Stimulated activated CD8-positive, alpha-beta memory T cell treated with anti-CD3 and anti-CD28 coated beads, Interleukin-7, amount 100 ng/mL, for 48 hours (primary cell): Measurements from ENCODE around the gene SPATA18.

ENCODE experiments used
- DNase-seq, 2 donors: peaks; one replicate each; pipeline ENCODE4 v3.0.0-alpha.2; 2020; ENCODE audit warnings: low read depth in 1 of 2; ENCODE audit errors: extremely low read depth in 1 of 2

The SPATA18 gene, protein sequence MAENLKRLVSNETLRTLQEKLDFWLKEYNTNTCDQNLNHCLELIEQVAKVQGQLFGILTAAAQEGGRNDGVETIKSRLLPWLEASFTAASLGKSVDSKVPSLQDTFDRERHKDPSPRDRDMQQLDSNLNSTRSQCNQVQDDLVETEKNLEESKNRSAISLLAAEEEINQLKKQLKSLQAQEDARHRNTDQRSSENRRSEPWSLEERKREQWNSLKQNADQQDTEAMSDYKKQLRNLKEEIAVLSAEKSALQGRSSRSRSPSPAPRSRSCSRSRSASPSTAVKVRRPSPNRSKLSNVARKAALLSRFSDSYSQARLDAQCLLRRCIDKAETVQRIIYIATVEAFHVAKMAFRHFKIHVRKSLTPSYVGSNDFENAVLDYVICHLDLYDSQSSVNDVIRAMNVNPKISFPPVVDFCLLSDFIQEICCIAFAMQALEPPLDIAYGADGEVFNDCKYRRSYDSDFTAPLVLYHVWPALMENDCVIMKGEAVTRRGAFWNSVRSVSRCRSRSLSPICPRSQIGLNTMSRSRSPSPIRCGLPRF

GRCh38 chr4:52051213-52051614, at the start of gene SPATA18:
Gene SPATA18, plus strand, starts transcription at chr4:52051304. Its CDS starts 401 bp downstream, at chr4:52051705.
- no peak for DNase-seq

- DNase-seq: no peak
Observed at GRCh38 chr4:52001616-52002015, 49.5 kb upstream of the SPATA18 start.

DNA sequence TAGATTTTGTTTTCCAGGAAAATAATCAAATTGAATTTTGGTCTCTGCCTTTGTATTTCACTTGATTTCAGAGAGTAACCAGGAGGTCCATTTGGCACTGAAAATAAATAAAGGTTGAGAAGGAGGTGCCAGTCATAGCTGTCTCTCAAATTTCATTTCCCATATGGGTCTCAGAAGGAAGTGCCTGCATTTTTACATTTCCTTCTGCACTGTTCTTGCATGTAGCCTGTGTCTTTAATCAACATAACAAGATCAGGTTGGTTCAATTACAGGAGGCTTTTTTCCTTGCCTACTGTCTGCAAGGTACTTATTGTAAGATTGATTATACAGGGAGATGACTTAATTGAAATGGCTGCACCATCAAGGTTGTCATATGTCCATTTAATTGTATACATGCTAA, 46.7 kb upstream of the SPATA18 start:
- no peak for DNase-seq

- no peak for DNase-seq
Observed at GRCh38 chr4:52005604-52006273, 45.4 kb upstream of the SPATA18 start.

- no peak for DNase-seq
Observed at GRCh38 chr4:52006887-52007286, 44.2 kb upstream of the SPATA18 start.

GRCh38 chr4:52010986-52011385, 40.1 kb upstream of the SPATA18 start:
- DNase-seq: no peak

GRCh38 chr4:52012651-52013050, 38.5 kb upstream of the SPATA18 start:
- no peak for DNase-seq

GRCh38 chr4:52014903-52015302, 36.2 kb upstream of the SPATA18 start:
- DNase-seq: no peak

GRCh38 chr4:52015366-52015765, 35.7 kb upstream of the SPATA18 start:
- no peak for DNase-seq

GRCh38 chr4:52016981-52017380, 34.1 kb upstream of the SPATA18 start:
- DNase-seq: no peak

- no peak for DNase-seq
Observed at GRCh38 chr4:52017814-52018213, 33.3 kb upstream of the SPATA18 start.

GRCh38 chr4:52019936-52020657, 31.0 kb upstream of the SPATA18 start, which contains the start of gene LRRC66:
Gene LRRC66, minus strand, starts transcription at chr4:52020363. Its CDS starts 2,750 bp downstream, at chr4:52017613.
- no peak for DNase-seq

DNA sequence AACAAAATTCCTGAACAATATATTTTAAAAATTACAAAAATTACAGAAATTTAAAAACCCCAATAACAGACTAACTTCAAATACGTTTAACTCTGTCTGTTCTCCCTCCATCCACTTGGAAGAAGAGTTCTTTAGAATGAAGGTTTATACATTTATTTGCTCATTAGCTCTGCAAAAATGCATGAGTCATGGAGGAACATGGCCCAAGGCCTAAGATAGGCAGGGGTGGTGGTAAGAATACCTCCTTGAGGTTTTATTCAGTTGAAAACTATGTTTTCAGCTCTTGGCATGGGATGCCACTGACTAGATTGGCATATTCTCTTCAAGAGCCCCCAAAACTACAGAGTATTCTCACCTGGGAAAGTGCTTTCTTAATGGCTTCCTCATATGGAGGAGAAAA, 22.1 kb upstream of the SPATA18 start:
- no peak for DNase-seq

- DNase-seq: no peak
Observed at GRCh38 chr4:52032005-52032404, 19.1 kb upstream of the SPATA18 start.

GRCh38 chr4:52035190-52035589, 15.9 kb upstream of the SPATA18 start:
- no peak for DNase-seq

DNA sequence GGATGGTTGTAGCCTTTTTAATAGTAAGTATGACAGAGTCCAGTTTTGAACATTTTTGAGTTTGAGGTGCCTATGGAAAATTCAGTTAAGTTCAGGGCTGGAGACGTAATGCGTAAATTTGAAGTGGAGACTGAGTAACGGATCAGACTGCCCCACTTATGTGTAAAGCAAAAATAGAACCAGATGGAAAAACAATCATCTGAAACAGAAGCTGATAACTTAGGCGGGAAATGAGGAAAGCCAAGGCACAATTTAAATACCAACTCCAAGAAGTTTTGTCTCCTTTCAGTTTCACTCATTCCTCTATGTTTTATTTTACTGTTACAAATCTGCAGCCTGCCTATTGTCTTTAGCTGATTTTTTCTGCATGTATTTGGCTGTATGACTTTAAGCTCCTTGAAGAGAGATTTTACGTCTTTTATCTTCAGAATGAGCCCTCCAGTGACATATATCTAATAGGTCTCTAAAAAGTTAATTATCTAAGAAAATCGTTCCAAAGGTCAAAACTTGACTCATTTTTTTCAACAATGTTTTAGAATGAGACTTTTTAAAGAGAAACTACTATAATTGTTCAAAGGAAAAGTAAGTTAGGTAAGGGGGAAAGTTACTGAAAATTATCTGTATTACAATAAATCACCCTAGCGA, 14.1 kb upstream of the SPATA18 start:
- DNase-seq: no peak

DNA sequence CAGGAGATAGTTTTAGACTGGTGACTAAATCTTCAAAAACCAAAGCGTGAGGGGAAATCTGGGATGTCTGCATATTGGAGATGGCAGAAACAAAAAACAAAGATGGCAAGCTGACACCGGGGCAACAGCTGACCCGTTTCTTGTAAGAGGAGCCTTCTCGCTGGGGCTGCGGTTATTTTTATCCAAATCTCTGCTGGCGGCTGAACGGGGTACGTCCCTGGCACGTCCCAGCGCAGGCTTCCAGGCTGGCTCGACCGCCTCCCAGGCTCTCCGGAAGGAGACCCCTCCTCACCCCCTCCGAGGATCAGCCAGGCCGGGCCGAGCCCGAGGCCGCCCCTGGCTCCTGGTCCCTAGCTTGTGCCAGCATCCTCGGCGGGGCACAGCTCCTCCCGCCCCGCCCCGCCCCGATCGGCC, 13.4 kb upstream of the SPATA18 start:
- no peak for DNase-seq

- DNase-seq: peak; percentile 53 to 56
Observed at GRCh38 chr4:52038103-52038912, 12.8 kb upstream of the SPATA18 start, which contains the start of gene SGCB. Gene SGCB, minus strand, starts transcription at chr4:52038299. Its CDS starts 40 bp downstream, at chr4:52038259.

GRCh38 chr4:52045028-52045427, 6.1 kb upstream of the SPATA18 start:
- no peak for DNase-seq

GRCh38 chr4:52049266-52049665, 1.8 kb upstream of the SPATA18 start:
- no peak for DNase-seq
